ENCODE data around the gene PKHD1. TPM values are rescaled to one million over a fixed set of nuclear protein-coding genes. Genes with fewer than 3 reads are reported as not detected.

The PKHD1 gene
- total and polyA plus RNA-seq, 9 donors: 0.01 to 0.12 (median 0.05) TPM; not detected in 3

GRCh38 chr6:51663525-51663924, 423.9 kb downstream of the PKHD1 start:
- no peak for TF ChIP-seq CTCF (IDR thresholded peaks at IDR 0.05)
- TF ChIP-seq POLR2A (IDR thresholded peaks at IDR 0.05): no peak
- no peak for TF ChIP-seq EP300 (IDR thresholded peaks at IDR 0.05)
- no peaks in the 10 kb centered on the region for H3K27me3 ChIP-seq
- intact Hi-C loops (cut with DNase I): no loop called here

GRCh38 chr6:51660767-51661166, 426.6 kb downstream of the PKHD1 start:
- 67 to 76% (median 73%) methylated on average over 3 of the region's 3 CpGs for WGBS, 3 donors
- H3K4me1 ChIP-seq (ENCODE audit: insufficient read depth): no peaks in the 10 kb centered on the region
- TF ChIP-seq POLR2A (IDR thresholded peaks at IDR 0.05): no peak
- no peak for TF ChIP-seq EP300 (IDR thresholded peaks at IDR 0.05)
- TF ChIP-seq CTCF (IDR thresholded peaks at IDR 0.05): no peak
- intact Hi-C loops (cut with DNase I): no loop called here
- no peaks in the 10 kb centered on the region for H3K9me3 ChIP-seq
- no peaks in the 10 kb centered on the region for H3K27me3 ChIP-seq
- H3K4me3 ChIP-seq: no peak overlapping the region
- H3K27ac ChIP-seq: no peak overlapping the region
- DNase-seq: no peak
- H3K36me3 ChIP-seq: no peaks in the 10 kb centered on the region

More at GRCh38 chr6:51663525-51663924, 423.9 kb downstream of the PKHD1 start:
- Histone ChIP-seq H3K4me1 (ENCODE audit: insufficient read depth) (no peaks in the 10 kb centered on the region), H3K9me3 (no peaks in the 10 kb centered on the region), H3K27ac (no peak overlapping the region), H3K4me3 (no peak overlapping the region), H3K36me3 (no peaks in the 10 kb centered on the region)
- no peak for DNase-seq

- H3K36me3 ChIP-seq: no peaks in the 10 kb centered on the region
- WGBS, 3 donors: 76 to 85% (median 80%) methylated on average over 3 of the region's 3 CpGs
- H3K4me1 ChIP-seq (ENCODE audit: insufficient read depth): no peaks in the 10 kb centered on the region
- no peak for DNase-seq
- no peak overlapping the region for H3K27ac ChIP-seq
- no peak overlapping the region for H3K4me3 ChIP-seq
- intact Hi-C loops (cut with DNase I): no loop called here
- no peak for TF ChIP-seq EP300 (IDR thresholded peaks at IDR 0.05)
- no peak for TF ChIP-seq POLR2A (IDR thresholded peaks at IDR 0.05)
- no peak for TF ChIP-seq CTCF (IDR thresholded peaks at IDR 0.05)
- no peaks in the 10 kb centered on the region for H3K9me3 ChIP-seq
- no peaks in the 10 kb centered on the region for H3K27me3 ChIP-seq
Observed at GRCh38 chr6:51657491-51657890, 429.9 kb downstream of the PKHD1 start.

- no peak overlapping the region for H3K4me3 ChIP-seq
- no peaks in the 10 kb centered on the region for H3K27me3 ChIP-seq
- no peak for DNase-seq
- H3K27ac ChIP-seq: no peak overlapping the region
- intact Hi-C loops (cut with DNase I): no loop called here
- no peaks in the 10 kb centered on the region for H3K9me3 ChIP-seq
- H3K4me1 ChIP-seq (ENCODE audit: insufficient read depth): no peaks in the 10 kb centered on the region
- no peaks in the 10 kb centered on the region for H3K36me3 ChIP-seq
- TF ChIP-seq POLR2A (IDR thresholded peaks at IDR 0.05): no peak
- no peak for TF ChIP-seq CTCF (IDR thresholded peaks at IDR 0.05)
- no peak for TF ChIP-seq EP300 (IDR thresholded peaks at IDR 0.05)
Observed at GRCh38 chr6:51655517-51655916, 431.9 kb downstream of the PKHD1 start.

GRCh38 chr6:51654647-51655046, 432.8 kb downstream of the PKHD1 start:
- Histone ChIP-seq H3K27ac (no peak overlapping the region), H3K27me3 (no peaks in the 10 kb centered on the region), H3K36me3 (no peaks in the 10 kb centered on the region), H3K9me3 (no peaks in the 10 kb centered on the region), H3K4me3 (no peak overlapping the region), H3K4me1 (ENCODE audit: insufficient read depth) (no peaks in the 10 kb centered on the region)
- intact Hi-C loops (cut with DNase I): no loop called here
- DNase-seq: no peak
- TF ChIP-seq CTCF (IDR thresholded peaks at IDR 0.05) (no peak), POLR2A (IDR thresholded peaks at IDR 0.05) (no peak), EP300 (IDR thresholded peaks at IDR 0.05) (no peak)
- 55 to 65% (median 57%) methylated on average over 5 of the region's 5 CpGs for WGBS, 3 donors
